Endometrial microvascular endothelial cells (primary cell): ENCODE data around the gene CCDC60. TPM values are rescaled to one million over a fixed set of nuclear protein-coding genes. Genes with fewer than 3 reads are reported as not detected.

ENCODE experiments used
- in situ Hi-C: cut with HindIII; loops from 2 replicates; pipeline ENCODE4 v1.10.0; 2017; ENCODE audit warnings: low sequenced_read_pairs, low pct_unique_long_range_greater_than_20kb; ENCODE audit errors: inconsistent ontology term
- total RNA-seq: library from RNA; depleted of rRNA; stranded (reverse); fragments of >200 nt; gene quantifications from one replicate; pipeline ENCODE4 v1.2.3, GENCODE V29; 2015; ENCODE audit errors: inconsistent ontology term

The CCDC60 gene
- total RNA-seq, 1 donor from 2014 or later: not detected

- in situ Hi-C loops: no loop called here
Measured at GRCh38 chr12:119419381-119419780, 84.9 kb downstream of the CCDC60 start.

- in situ Hi-C loops: no loop called here
Measured at GRCh38 chr12:119423285-119423684, 88.8 kb downstream of the CCDC60 start.

GRCh38 chr12:119425623-119426022 is 91.1 kb downstream of the CCDC60 start:
- in situ Hi-C loops: no loop called here

- in situ Hi-C loops: no loop called here
Measured at GRCh38 chr12:119431151-119431550, 96.6 kb downstream of the CCDC60 start.

- in situ Hi-C loops: no loop called here
Measured at GRCh38 chr12:119432949-119433348, 98.4 kb downstream of the CCDC60 start.

- in situ Hi-C loops: no loop called here
Measured at GRCh38 chr12:119440803-119441360, 106.4 kb downstream of the CCDC60 start.

GRCh38 chr12:119444462-119445044 is 110.0 kb downstream of the CCDC60 start:
- in situ Hi-C loops: no loop called here

- in situ Hi-C loops: no loop called here
Measured at GRCh38 chr12:119446459-119446858, 111.9 kb downstream of the CCDC60 start.

GRCh38 chr12:119447126-119447525 is 112.6 kb downstream of the CCDC60 start:
- in situ Hi-C loops: no loop called here

GRCh38 chr12:119447618-119448017 is 113.1 kb downstream of the CCDC60 start:
- in situ Hi-C loops: no loop called here

GRCh38 chr12:119448611-119449131 is 114.1 kb downstream of the CCDC60 start:
- in situ Hi-C loops: no loop called here

- in situ Hi-C loops: no loop called here
Measured at GRCh38 chr12:119450771-119451170, 116.2 kb downstream of the CCDC60 start.

- in situ Hi-C loops: no loop called here
Measured at GRCh38 chr12:119456824-119457223, 122.3 kb downstream of the CCDC60 start.

GRCh38 chr12:119457271-119457670 is 122.7 kb downstream of the CCDC60 start:
- in situ Hi-C loops: no loop called here

GRCh38 chr12:119459481-119459880 is 125.0 kb downstream of the CCDC60 start:
- in situ Hi-C loops: no loop called here

GRCh38 chr12:119460876-119461275 is 126.3 kb downstream of the CCDC60 start:
- in situ Hi-C loops: no loop called here

- in situ Hi-C loops: no loop called here
Measured at GRCh38 chr12:119461636-119462214, 127.2 kb downstream of the CCDC60 start.

- in situ Hi-C loops: no loop called here
Measured at GRCh38 chr12:119463211-119463926, 128.8 kb downstream of the CCDC60 start.

- in situ Hi-C loops: no loop called here
Measured at GRCh38 chr12:119468296-119468695, 133.8 kb downstream of the CCDC60 start.

- in situ Hi-C loops: no loop called here
Measured at GRCh38 chr12:119475650-119476049, 141.1 kb downstream of the CCDC60 start.
